Smooth muscle cell (in vitro differentiated cells): Measurements from ENCODE around the gene SHANK1. TPM values are rescaled to one million over a fixed set of nuclear protein-coding genes. Genes with fewer than 3 reads are reported as not detected.
A peak's percentile ranks its signal among the peaks of the same experiment; 100 is the strongest.

Experiments used
- DNase-seq: peaks from one replicate; lab custom pipeline; 2025; ENCODE audit not compliant: unreplicated experiment; lab: John Stamatoyannopoulos, UW
- H2AFZ ChIP-seq: fragments of 200-600 bp; sonication (generic); 2 replicates; pipeline ENCODE4 v1.6.0; 2016; ENCODE audit warnings: antibody characterized with exemption, low read depth, mild to moderate bottlenecking
- H3F3A ChIP-seq: fragments of 200-600 bp; sonication (generic); 2 replicates; pipeline ENCODE4 v1.6.0; 2017; ENCODE audit warnings: antibody characterized with exemption, low read depth
- H3K27ac ChIP-seq: fragments of 200-600 bp; sonication (generic); 2 replicates; pipeline ENCODE4 v1.5.1; 2016; ENCODE audit warnings: low read depth, mild to moderate bottlenecking
- H3K27me3 ChIP-seq: fragments of 200-600 bp; sonication (generic); 2 replicates; pipeline ENCODE4 v1.6.1; 2016; ENCODE audit warnings: low read depth, mild to moderate bottlenecking
- H3K36me3 ChIP-seq: fragments of 200-600 bp; sonication (generic); 2 replicates; pipeline ENCODE4 v1.5.1; 2016; ENCODE audit warnings: low read depth
- H3K4me1 ChIP-seq: fragments of 200-600 bp; sonication (generic); 2 replicates; pipeline ENCODE4 v1.5.1; 2016; ENCODE audit warnings: low read depth
- H3K4me2 ChIP-seq: fragments of 200-600 bp; sonication (generic); 2 replicates; pipeline ENCODE4 v1.6.0; 2016; ENCODE audit warnings: mild to moderate bottlenecking
- H3K4me3 ChIP-seq: fragments of 200-600 bp; sonication (generic); 2 replicates; pipeline ENCODE4 v1.5.1; 2016; ENCODE audit warnings: mild to moderate bottlenecking
- H3K79me2 ChIP-seq: fragments of 200-600 bp; sonication (generic); 2 replicates; pipeline ENCODE4 v1.6.0; 2016; ENCODE audit warnings: low read depth, mild to moderate bottlenecking
- H3K9ac ChIP-seq: fragments of 200-600 bp; sonication (generic); 2 replicates; pipeline ENCODE4 v1.6.0; 2016; ENCODE audit warnings: low read depth
- H3K9me3 ChIP-seq: fragments of 200-600 bp; sonication (generic); replicated peaks from 2 replicates; pipeline ENCODE4 v1.5.1; 2016; ENCODE audit warnings: low read depth
- H4K20me1 ChIP-seq: fragments of 200-600 bp; sonication (generic); 2 replicates; pipeline ENCODE4 v1.6.0; 2016; ENCODE audit warnings: low read depth
- CTCF ChIP-seq: fragments of 200-600 bp; sonication (generic); IDR thresholded peaks from 2 replicates; pipeline ENCODE4 v1.5.1; 2017; ENCODE audit warnings: borderline replicate concordance, mild to moderate bottlenecking, antibody characterized with exemption; ENCODE audit not compliant: insufficient read depth, poor library complexity, severe bottlenecking
- WGBS: methylation state at CpG from one replicate; pipeline ENCODE4 v1.1.7; 2016; ENCODE audit warnings: low lambda C conversion rate; 5-methylcytosine and 5-hydroxymethylcytosine counted together
- polyA plus RNA-seq: library from polyadenylated mRNA; unstranded; fragments of >200 nt; fragmentation: Nextera tagmentation; extraction: Ambion mirVana; gene quantifications from 2 replicates; pipeline ENCODE4 v1.2.1, GENCODE V29; 2016
- total RNA-seq: library from RNA; depleted of rRNA; stranded (reverse); fragments of >200 nt; gene quantifications from 2 replicates; pipeline ENCODE4 v1.2.3, GENCODE V29; 2014

The SHANK1 gene
- total and polyA plus RNA-seq, 2 experiments from 2014 or later: 1.0 to 4.1 TPM

GRCh38 chr19:50663482-50663790 lies 56.2 kb downstream of the SHANK1 start:
- Histone ChIP-seq H3K4me2 (no peak overlapping the region), H3K9me3 (no peaks in the 10 kb centered on the region), H3K4me1 (no peaks in the 10 kb centered on the region), H3K79me2 (no peaks in the 10 kb centered on the region), H2AFZ (no peak overlapping the region), H3K9ac (no peak overlapping the region), H3K27ac (no peak overlapping the region), H3K4me3 (no peak overlapping the region), H3K36me3 (no peaks in the 10 kb centered on the region), H3K27me3 (peaks cover 25% of the 10 kb centered on the region), H3F3A (no peaks in the 10 kb centered on the region), H4K20me1 (no peaks in the 10 kb centered on the region)
- TF ChIP-seq CTCF: peak; percentile 10
- no peak for DNase-seq
- WGBS: 95% methylated on average over 1 of the region's 1 CpG

- Histone ChIP-seq H3K27ac (no peak overlapping the region), H3K4me1 (no peaks in the 10 kb centered on the region), H3K9me3 (no peaks in the 10 kb centered on the region), H2AFZ (no peak overlapping the region), H3F3A (no peaks in the 10 kb centered on the region), H3K4me3 (no peak overlapping the region), H4K20me1 (no peaks in the 10 kb centered on the region), H3K4me2 (no peak overlapping the region), H3K9ac (no peak overlapping the region), H3K27me3 (peaks cover 19% of the 10 kb centered on the region), H3K79me2 (no peaks in the 10 kb centered on the region), H3K36me3 (no peaks in the 10 kb centered on the region)
- DNase-seq: no peak
- 73% methylated on average over 16 of the region's 16 CpGs for WGBS
- no peak for TF ChIP-seq CTCF
Observed at GRCh38 chr19:50662651-50663481, 56.7 kb downstream of the SHANK1 start.

GRCh38 chr19:50661766-50662650 lies 57.6 kb downstream of the SHANK1 start:
- H3K4me1 ChIP-seq: no peaks in the 10 kb centered on the region
- no peak overlapping the region for H3K4me2 ChIP-seq
- H3K27me3 ChIP-seq: peaks cover 11% of the 10 kb centered on the region
- WGBS: 91% methylated on average over 49 of the region's 49 CpGs
- no peaks in the 10 kb centered on the region for H3K79me2 ChIP-seq
- TF ChIP-seq CTCF: no peak
- H3K9ac ChIP-seq: no peak overlapping the region
- no peaks in the 10 kb centered on the region for H3F3A ChIP-seq
- no peak overlapping the region for H3K4me3 ChIP-seq
- H3K36me3 ChIP-seq: no peaks in the 10 kb centered on the region
- no peaks in the 10 kb centered on the region for H4K20me1 ChIP-seq
- H2AFZ ChIP-seq: no peak overlapping the region
- DNase-seq: no peak
- no peaks in the 10 kb centered on the region for H3K9me3 ChIP-seq
- no peak overlapping the region for H3K27ac ChIP-seq
